BLaER1 (cell line): ENCODE measurements around the gene MED28.
A peak's percentile ranks its signal among the peaks of the same experiment; 100 is the strongest.

Source experiments
- H3K27ac ChIP-seq: shearing (Covaris generic); formaldehyde crosslinking; 2 replicates; pipeline ENCODE4 v1.8.1; 2022
- H3K27me3 ChIP-seq: shearing (Covaris generic); formaldehyde crosslinking; 2 replicates; pipeline ENCODE4 v1.8.1; 2022
- H3K36me3 ChIP-seq: shearing (Covaris generic); formaldehyde crosslinking; 2 replicates; pipeline ENCODE4 v1.8.1; 2022
- H3K4me1 ChIP-seq: shearing (Covaris generic); formaldehyde crosslinking; 2 replicates; pipeline ENCODE4 v1.8.1; 2022
- H3K4me2 ChIP-seq: shearing (Covaris generic); formaldehyde crosslinking; 2 replicates; pipeline ENCODE4 v1.8.1; 2022
- H3K4me3 ChIP-seq: shearing (Covaris generic); formaldehyde crosslinking; 2 replicates; pipeline ENCODE4 v1.8.1; 2022
- H3K9ac ChIP-seq: shearing (Covaris generic); formaldehyde crosslinking; 2 replicates; pipeline ENCODE4 v1.8.1; 2022
- H3K9me3 ChIP-seq: shearing (Covaris generic); formaldehyde crosslinking; 2 replicates; pipeline ENCODE4 v1.8.1; 2022
- H4K20me1 ChIP-seq: shearing (Covaris generic); formaldehyde crosslinking; 2 replicates; pipeline ENCODE4 v1.8.1; 2022
- Cebpa-rat ChIP-seq: shearing (Covaris generic); IDR thresholded peaks from 2 replicates; pipeline ENCODE4 v1.8.1; 2022

The MED28 gene

GRCh38 chr4:17583276-17583675 is 31.2 kb upstream of the MED28 start:
- H4K20me1 ChIP-seq: peaks cover 11% of the 10 kb centered on the region
- H3K4me2 ChIP-seq: no peak overlapping the region
- no peak overlapping the region for H3K27ac ChIP-seq
- H3K4me3 ChIP-seq: no peak overlapping the region
- peaks cover 88% of the 10 kb centered on the region for H3K36me3 ChIP-seq
- H3K9me3 ChIP-seq: no peaks in the 10 kb centered on the region
- H3K9ac ChIP-seq: no peak overlapping the region
- H3K4me1 ChIP-seq: peaks cover 24% of the 10 kb centered on the region
- no peak for TF ChIP-seq Cebpa-rat
- no peaks in the 10 kb centered on the region for H3K27me3 ChIP-seq

- Histone ChIP-seq H4K20me1 (peaks cover 4% of the 10 kb centered on the region), H3K27ac (no peak overlapping the region), H3K36me3 (peaks cover 95% of the 10 kb centered on the region), H3K4me3 (no peak overlapping the region), H3K4me1 (peaks cover 17% of the 10 kb centered on the region), H3K27me3 (no peaks in the 10 kb centered on the region), H3K4me2 (no peak overlapping the region), H3K9ac (no peak overlapping the region), H3K9me3 (no peaks in the 10 kb centered on the region)
- TF ChIP-seq Cebpa-rat: no peak
Observed at GRCh38 chr4:17583941-17584340, 30.5 kb upstream of the MED28 start.

- Histone ChIP-seq H3K4me2 (no peak overlapping the region), H3K4me3 (no peak overlapping the region), H4K20me1 (no peaks in the 10 kb centered on the region; the same call in none of the 2 replicates), H3K9ac (no peak overlapping the region), H3K27me3 (no peaks in the 10 kb centered on the region), H3K27ac (no peak overlapping the region), H3K36me3 (peaks cover 99% of the 10 kb centered on the region), H3K9me3 (no peaks in the 10 kb centered on the region), H3K4me1 (peaks cover 10% of the 10 kb centered on the region)
- TF ChIP-seq Cebpa-rat: no peak
Observed at GRCh38 chr4:17584521-17585213, 29.8 kb upstream of the MED28 start.

GRCh38 chr4:17587094-17587822 is 27.2 kb upstream of the MED28 start:
- Histone ChIP-seq H3K4me3 (no peak overlapping the region), H3K27ac (no peak overlapping the region), H3K4me2 (no peak overlapping the region), H3K4me1 (peaks cover 7% of the 10 kb centered on the region), H3K36me3 (peaks cover 100% of the 10 kb centered on the region), H3K27me3 (no peaks in the 10 kb centered on the region), H4K20me1 (peaks cover 3% of the 10 kb centered on the region), H3K9ac (no peak overlapping the region), H3K9me3 (no peaks in the 10 kb centered on the region)
- no peak for TF ChIP-seq Cebpa-rat

GRCh38 chr4:17589355-17589754 is 25.1 kb upstream of the MED28 start:
- no peak for TF ChIP-seq Cebpa-rat
- no peaks in the 10 kb centered on the region for H3K27me3 ChIP-seq
- no peak overlapping the region for H3K27ac ChIP-seq

GRCh38 chr4:17595471-17596005 is 18.9 kb upstream of the MED28 start:
- Histone ChIP-seq H3K27ac (no peak overlapping the region; the same call in 1 of the 2 replicates), H3K36me3 (peaks cover 86% of the 10 kb centered on the region), H3K4me3 (no peak overlapping the region), H3K9me3 (no peaks in the 10 kb centered on the region), H4K20me1 (peaks cover 45% of the 10 kb centered on the region), H3K9ac (no peak overlapping the region; the same call in 1 of the 2 replicates), H3K4me1 (peaks cover 58% of the 10 kb centered on the region), H3K4me2 (peak overlapping the region; percentile 61), H3K27me3 (no peaks in the 10 kb centered on the region)
- TF ChIP-seq Cebpa-rat: no peak

More at GRCh38 chr4:17589355-17589754, 25.1 kb upstream of the MED28 start:
- H3K4me3 ChIP-seq: no peak overlapping the region
- H3K9ac ChIP-seq: no peak overlapping the region
- no peak overlapping the region for H3K4me2 ChIP-seq
- H3K36me3 ChIP-seq: peaks cover 100% of the 10 kb centered on the region
- H3K4me1 ChIP-seq: peaks cover 28% of the 10 kb centered on the region
- peaks cover 23% of the 10 kb centered on the region for H4K20me1 ChIP-seq
- no peaks in the 10 kb centered on the region for H3K9me3 ChIP-seq

- Histone ChIP-seq H3K9ac (no peak overlapping the region), H4K20me1 (peaks cover 44% of the 10 kb centered on the region), H3K4me3 (no peak overlapping the region), H3K4me2 (no peak overlapping the region), H3K27ac (no peak overlapping the region), H3K9me3 (no peaks in the 10 kb centered on the region), H3K36me3 (peaks cover 84% of the 10 kb centered on the region), H3K27me3 (no peaks in the 10 kb centered on the region), H3K4me1 (peaks cover 48% of the 10 kb centered on the region)
- no peak for TF ChIP-seq Cebpa-rat
Observed at GRCh38 chr4:17597517-17597916, 16.9 kb upstream of the MED28 start.

GRCh38 chr4:17599826-17600225 is 14.6 kb upstream of the MED28 start:
- no peak overlapping the region for H3K27ac ChIP-seq
- H3K4me1 ChIP-seq: peaks cover 25% of the 10 kb centered on the region
- no peak overlapping the region for H3K4me3 ChIP-seq
- no peak overlapping the region for H3K4me2 ChIP-seq
- no peaks in the 10 kb centered on the region for H3K9me3 ChIP-seq
- H4K20me1 ChIP-seq: peaks cover 22% of the 10 kb centered on the region; the same call in 1 of the 2 replicates
- peaks cover 80% of the 10 kb centered on the region for H3K36me3 ChIP-seq
- no peak for TF ChIP-seq Cebpa-rat
- H3K9ac ChIP-seq: no peak overlapping the region
- H3K27me3 ChIP-seq: no peaks in the 10 kb centered on the region

- Histone ChIP-seq H3K4me2 (no peak overlapping the region), H3K9ac (no peak overlapping the region), H3K9me3 (no peaks in the 10 kb centered on the region), H3K4me1 (no peaks in the 10 kb centered on the region), H3K36me3 (peaks cover 93% of the 10 kb centered on the region), H3K4me3 (no peak overlapping the region), H3K27ac (no peak overlapping the region), H4K20me1 (0 out of 2 replicates have a peak, but pooled peaks cover 7% of the 10 kb centered on the region), H3K27me3 (no peaks in the 10 kb centered on the region)
- no peak for TF ChIP-seq Cebpa-rat
Observed at GRCh38 chr4:17605236-17605635, 9.2 kb upstream of the MED28 start.

GRCh38 chr4:17613761-17614415 is 553 bp upstream of the MED28 start:
- peak overlapping the region; percentile 90 for H3K27ac ChIP-seq
- H3K9me3 ChIP-seq: no peaks in the 10 kb centered on the region
- H3K27me3 ChIP-seq: no peaks in the 10 kb centered on the region
- peak overlapping the region; percentile 91 for H3K4me2 ChIP-seq
- peaks cover 39% of the 10 kb centered on the region for H4K20me1 ChIP-seq
- peaks cover 47% of the 10 kb centered on the region for H3K4me1 ChIP-seq
- TF ChIP-seq Cebpa-rat: no peak
- peak overlapping the region; percentile 86 for H3K4me3 ChIP-seq
- peak overlapping the region; percentile 93 for H3K9ac ChIP-seq
- peaks cover 42% of the 10 kb centered on the region for H3K36me3 ChIP-seq
